ENCODE results near the gene PDS5B.

PDS5B gene

GRCh38 chr13:32682130-32682529 lies 95.9 kb downstream of the PDS5B start:
- H3K9ac ChIP-seq (ENCODE audit: low read length): no peak overlapping the region

GRCh38 chr13:32682740-32683139 lies 96.5 kb downstream of the PDS5B start:
- Histone ChIP-seq H3K27ac (ENCODE audit: low read depth, low read length) (no peak overlapping the region), H2AFZ (ENCODE audit: low read depth, low read length, severe bottlenecking) (no peak overlapping the region), H3K27me3 (ENCODE audit: low read length) (no peaks in the 10 kb centered on the region), H3K4me2 (ENCODE audit: low read depth, low read length, poor library complexity, severe bottlenecking) (no peak overlapping the region), H3K4me3 (ENCODE audit: insufficient read depth, low read length, poor library complexity, severe bottlenecking) (no peak overlapping the region), H3K36me3 (ENCODE audit: low read length) (peaks cover 28% of the 10 kb centered on the region; the same call in 1 of the 2 replicates), H3K9ac (ENCODE audit: low read length) (no peak overlapping the region), H3K9me3 (ENCODE audit: insufficient read depth, low read length) (no peaks in the 10 kb centered on the region), H3K9me2 (replicated peaks; ENCODE audit: insufficient read depth, low read length) (no peaks in the 10 kb centered on the region), H3F3A (ENCODE audit: insufficient read depth) (no peaks in the 10 kb centered on the region; the same call in 1 of the 2 replicates), H4K20me1 (ENCODE audit: low read depth, low read length) (no peaks in the 10 kb centered on the region), H3K79me2 (ENCODE audit: insufficient read depth, low read length) (no peaks in the 10 kb centered on the region)
- TF ChIP-seq CTCF (IDR thresholded peaks at IDR 0.05; ENCODE audit: insufficient read depth, low read length, poor library complexity, severe bottlenecking) (no peak), EZH2phosphoT487 (conservative IDR thresholded peaks at IDR 0.05; ENCODE audit: low read length) (no peak)

More at GRCh38 chr13:32682130-32682529, 95.9 kb downstream of the PDS5B start:
- TF ChIP-seq EZH2phosphoT487 (conservative IDR thresholded peaks at IDR 0.05; ENCODE audit: low read length) (no peak), CTCF (IDR thresholded peaks at IDR 0.05; ENCODE audit: insufficient read depth, low read length, poor library complexity, severe bottlenecking) (no peak)
- Histone ChIP-seq H3K9me3 (ENCODE audit: insufficient read depth, low read length) (no peaks in the 10 kb centered on the region), H3F3A (ENCODE audit: insufficient read depth) (no peaks in the 10 kb centered on the region; the same call in 1 of the 2 replicates), H3K4me3 (ENCODE audit: insufficient read depth, low read length, poor library complexity, severe bottlenecking) (no peak overlapping the region), H3K4me2 (ENCODE audit: low read depth, low read length, poor library complexity, severe bottlenecking) (no peak overlapping the region), H3K9me2 (replicated peaks; ENCODE audit: insufficient read depth, low read length) (no peaks in the 10 kb centered on the region), H3K36me3 (ENCODE audit: low read length) (peaks cover 32% of the 10 kb centered on the region; the same call in 1 of the 2 replicates), H4K20me1 (ENCODE audit: low read depth, low read length) (no peaks in the 10 kb centered on the region), H2AFZ (ENCODE audit: low read depth, low read length, severe bottlenecking) (no peak overlapping the region), H3K27me3 (ENCODE audit: low read length) (no peaks in the 10 kb centered on the region), H3K79me2 (ENCODE audit: insufficient read depth, low read length) (no peaks in the 10 kb centered on the region), H3K27ac (ENCODE audit: low read depth, low read length) (no peak overlapping the region)

- Histone ChIP-seq H3K27me3 (ENCODE audit: low read length) (no peaks in the 10 kb centered on the region), H3K9ac (ENCODE audit: low read length) (no peak overlapping the region), H3K27ac (ENCODE audit: low read depth, low read length) (no peak overlapping the region), H3K79me2 (ENCODE audit: insufficient read depth, low read length) (no peaks in the 10 kb centered on the region), H3K4me3 (ENCODE audit: insufficient read depth, low read length, poor library complexity, severe bottlenecking) (no peak overlapping the region), H3K9me3 (ENCODE audit: insufficient read depth, low read length) (no peaks in the 10 kb centered on the region), H3F3A (ENCODE audit: insufficient read depth) (no peaks in the 10 kb centered on the region; the same call in 1 of the 2 replicates), H2AFZ (ENCODE audit: low read depth, low read length, severe bottlenecking) (no peak overlapping the region), H3K36me3 (ENCODE audit: low read length) (peaks cover 16% of the 10 kb centered on the region; the same call in 1 of the 2 replicates), H4K20me1 (ENCODE audit: low read depth, low read length) (no peaks in the 10 kb centered on the region), H3K4me2 (ENCODE audit: low read depth, low read length, poor library complexity, severe bottlenecking) (no peak overlapping the region), H3K9me2 (replicated peaks; ENCODE audit: insufficient read depth, low read length) (no peaks in the 10 kb centered on the region)
- TF ChIP-seq EZH2phosphoT487 (conservative IDR thresholded peaks at IDR 0.05; ENCODE audit: low read length): no peak
- TF ChIP-seq CTCF (IDR thresholded peaks at IDR 0.05; ENCODE audit: insufficient read depth, low read length, poor library complexity, severe bottlenecking): no peak
Observed at GRCh38 chr13:32687275-32687674, 101.0 kb downstream of the PDS5B start.

Data from SU-DHL-6 (cell line).